MM.1S (cell line): ENCODE data around the gene NATD1.

ENCODE experiments used
- DNase-seq: peaks from one replicate; pipeline ENCODE4 v3.0.0-alpha.2; 2015
- H2AFZ ChIP-seq: fragments of 300-600 bp; sonication (generic); 2 replicates; pipeline ENCODE4 v1.6.0; 2016; ENCODE audit warnings: antibody characterized with exemption, low read length
- H3F3A ChIP-seq: fragments of 300-600 bp; sonication (generic); 2 replicates; pipeline ENCODE4 v1.6.1; 2016; ENCODE audit warnings: mild to moderate bottlenecking, antibody characterized with exemption, low read length, moderate library complexity, mixed read lengths; ENCODE audit not compliant: insufficient read depth
- H3K27ac ChIP-seq: fragments of 300-600 bp; sonication (generic); 2 replicates; pipeline ENCODE4 v1.5.1; 2016; ENCODE audit warnings: mild to moderate bottlenecking, low read length
- H3K27me3 ChIP-seq: fragments of 300-600 bp; sonication (generic); replicated peaks from 2 replicates; pipeline ENCODE4 v1.6.0; 2016; ENCODE audit warnings: low read length; ENCODE audit not compliant: insufficient read depth
- H3K36me3 ChIP-seq: fragments of 300-600 bp; sonication (generic); replicated peaks from 2 replicates; pipeline ENCODE4 v1.6.1; 2016; ENCODE audit warnings: mild to moderate bottlenecking, low read length, mixed read lengths; ENCODE audit not compliant: insufficient read depth
- H3K4me1 ChIP-seq: fragments of 300-600 bp; sonication (generic); 2 replicates; pipeline ENCODE4 v1.6.1; 2016; ENCODE audit warnings: low read length, mixed read lengths
- H3K4me2 ChIP-seq: fragments of 300-600 bp; sonication (generic); 2 replicates; pipeline ENCODE4 v1.6.0; 2016; ENCODE audit warnings: low read depth, low read length
- H3K4me3 ChIP-seq: fragments of 300-600 bp; sonication (generic); 2 replicates; pipeline ENCODE4 v1.5.1; 2016; ENCODE audit warnings: low read length, mixed read lengths
- H3K79me2 ChIP-seq: fragments of 300-600 bp; sonication (generic); 2 replicates; pipeline ENCODE4 v1.6.1; 2016; ENCODE audit warnings: mixed run types, low read length, mixed read lengths
- H3K9ac ChIP-seq: fragments of 300-600 bp; sonication (generic); 2 replicates; pipeline ENCODE4 v1.6.1; 2016; ENCODE audit warnings: low read length, mixed read lengths
- H3K9me2 ChIP-seq: fragments of 300-600 bp; sonication (generic); replicated peaks from 2 replicates; pipeline ENCODE4 v1.6.1; 2016; ENCODE audit warnings: mild to moderate bottlenecking, low read length, mixed read lengths; ENCODE audit not compliant: insufficient read depth
- H3K9me3 ChIP-seq: fragments of 300-600 bp; sonication (generic); replicated peaks from 2 replicates; pipeline ENCODE4 v1.6.1; 2016; ENCODE audit warnings: mild to moderate bottlenecking, low read length, mixed read lengths; ENCODE audit not compliant: insufficient read depth
- H4K20me1 ChIP-seq: fragments of 300-600 bp; sonication (generic); 2 replicates; pipeline ENCODE4 v1.6.1; 2016; ENCODE audit warnings: mild to moderate bottlenecking, low read length, moderate library complexity, mixed read lengths; ENCODE audit not compliant: insufficient read depth
- EZH2 ChIP-seq: fragments of 300-600 bp; sonication (generic); optimal IDR thresholded peaks from 2 replicates; pipeline ENCODE3; 2017; ENCODE audit warnings: low read depth, mild to moderate bottlenecking, antibody characterized with exemption, low read length, mixed read lengths
- EZH2phosphoT487 ChIP-seq: fragments of 300-600 bp; sonication (generic); IDR thresholded peaks from 2 replicates; pipeline ENCODE4 v1.6.1; 2018; ENCODE audit warnings: antibody characterized with exemption, low read length
- TF ChIP-seq, protein P1 (sequence below): fragments of 300-600 bp; sonication (generic); IDR thresholded peaks from 2 replicates; pipeline ENCODE4 v1.5.1; 2016; ENCODE audit warnings: antibody characterized with exemption, low read length, mixed read lengths

NATD1 gene

DNA sequence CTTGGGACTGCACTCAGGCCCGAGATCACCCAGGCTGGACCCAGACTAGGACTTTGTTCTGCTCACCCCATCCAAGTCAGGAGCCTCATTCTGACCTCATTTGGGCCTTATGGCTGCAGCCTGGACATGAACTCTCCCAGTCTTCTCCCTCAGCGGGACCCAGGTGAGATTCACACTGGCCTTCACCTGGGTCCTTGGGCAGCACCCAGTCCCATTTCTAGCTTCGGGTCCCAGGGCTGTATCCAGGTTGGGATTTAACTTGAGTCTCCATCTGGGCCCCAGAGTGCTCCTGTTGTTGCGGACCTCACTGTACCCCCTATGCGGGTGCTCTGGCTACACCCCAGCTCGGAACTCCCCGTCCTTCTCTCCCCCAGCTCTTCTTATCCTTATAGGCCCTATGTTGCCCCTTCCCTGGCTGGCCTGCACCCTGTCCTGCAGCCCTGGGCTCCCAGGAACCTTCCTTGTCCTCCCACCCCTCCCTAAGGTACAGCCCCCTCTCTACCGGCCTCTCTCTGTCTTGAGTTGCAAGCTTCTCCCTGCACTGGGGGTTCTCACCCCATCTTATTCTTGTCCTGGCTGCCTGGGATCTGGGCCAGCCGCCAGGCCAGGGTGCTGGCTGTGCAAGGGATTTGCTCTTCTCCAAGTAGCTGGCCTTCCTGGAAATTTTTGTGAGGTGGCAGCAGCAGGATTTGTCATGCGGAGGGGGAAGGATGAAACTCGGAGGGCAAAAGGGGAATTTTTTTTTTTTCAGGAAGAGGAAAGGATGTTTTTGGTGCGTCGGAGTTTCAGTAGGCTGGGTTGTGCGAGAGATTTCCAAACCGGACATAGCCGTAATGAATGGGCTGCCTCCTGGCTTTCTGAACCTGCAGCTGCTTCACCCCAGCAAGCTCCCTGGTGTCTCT, 32.2 kb upstream of the NATD1 start:
- no peaks in the 10 kb centered on the region for H4K20me1 ChIP-seq
- peaks cover 12% of the 10 kb centered on the region for H3K4me1 ChIP-seq
- DNase-seq, result no peak
- H3K4me3 ChIP-seq, result peak overlapping the region; percentile 96
- no peaks in the 10 kb centered on the region for H3K36me3 ChIP-seq
- TF ChIP-seq, protein P1, sequence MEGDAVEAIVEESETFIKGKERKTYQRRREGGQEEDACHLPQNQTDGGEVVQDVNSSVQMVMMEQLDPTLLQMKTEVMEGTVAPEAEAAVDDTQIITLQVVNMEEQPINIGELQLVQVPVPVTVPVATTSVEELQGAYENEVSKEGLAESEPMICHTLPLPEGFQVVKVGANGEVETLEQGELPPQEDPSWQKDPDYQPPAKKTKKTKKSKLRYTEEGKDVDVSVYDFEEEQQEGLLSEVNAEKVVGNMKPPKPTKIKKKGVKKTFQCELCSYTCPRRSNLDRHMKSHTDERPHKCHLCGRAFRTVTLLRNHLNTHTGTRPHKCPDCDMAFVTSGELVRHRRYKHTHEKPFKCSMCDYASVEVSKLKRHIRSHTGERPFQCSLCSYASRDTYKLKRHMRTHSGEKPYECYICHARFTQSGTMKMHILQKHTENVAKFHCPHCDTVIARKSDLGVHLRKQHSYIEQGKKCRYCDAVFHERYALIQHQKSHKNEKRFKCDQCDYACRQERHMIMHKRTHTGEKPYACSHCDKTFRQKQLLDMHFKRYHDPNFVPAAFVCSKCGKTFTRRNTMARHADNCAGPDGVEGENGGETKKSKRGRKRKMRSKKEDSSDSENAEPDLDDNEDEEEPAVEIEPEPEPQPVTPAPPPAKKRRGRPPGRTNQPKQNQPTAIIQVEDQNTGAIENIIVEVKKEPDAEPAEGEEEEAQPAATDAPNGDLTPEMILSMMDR, result no peak
- no peak for TF ChIP-seq EZH2
- TF ChIP-seq EZH2phosphoT487, result no peak
- no peaks in the 10 kb centered on the region for H3K27me3 ChIP-seq
- peak overlapping the region; percentile 91 for H3K4me2 ChIP-seq
- peaks cover 29% of the 10 kb centered on the region for H3F3A ChIP-seq
- H2AFZ ChIP-seq, result peak overlapping the region; percentile 40; the same call in 1 of the 2 replicates
- H3K9me2 ChIP-seq, result no peaks in the 10 kb centered on the region
- peaks cover 58% of the 10 kb centered on the region for H3K79me2 ChIP-seq
- H3K9ac ChIP-seq, result peak overlapping the region; percentile 79
- peak overlapping the region; percentile 97 for H3K27ac ChIP-seq
- H3K9me3 ChIP-seq, result no peaks in the 10 kb centered on the region

DNA sequence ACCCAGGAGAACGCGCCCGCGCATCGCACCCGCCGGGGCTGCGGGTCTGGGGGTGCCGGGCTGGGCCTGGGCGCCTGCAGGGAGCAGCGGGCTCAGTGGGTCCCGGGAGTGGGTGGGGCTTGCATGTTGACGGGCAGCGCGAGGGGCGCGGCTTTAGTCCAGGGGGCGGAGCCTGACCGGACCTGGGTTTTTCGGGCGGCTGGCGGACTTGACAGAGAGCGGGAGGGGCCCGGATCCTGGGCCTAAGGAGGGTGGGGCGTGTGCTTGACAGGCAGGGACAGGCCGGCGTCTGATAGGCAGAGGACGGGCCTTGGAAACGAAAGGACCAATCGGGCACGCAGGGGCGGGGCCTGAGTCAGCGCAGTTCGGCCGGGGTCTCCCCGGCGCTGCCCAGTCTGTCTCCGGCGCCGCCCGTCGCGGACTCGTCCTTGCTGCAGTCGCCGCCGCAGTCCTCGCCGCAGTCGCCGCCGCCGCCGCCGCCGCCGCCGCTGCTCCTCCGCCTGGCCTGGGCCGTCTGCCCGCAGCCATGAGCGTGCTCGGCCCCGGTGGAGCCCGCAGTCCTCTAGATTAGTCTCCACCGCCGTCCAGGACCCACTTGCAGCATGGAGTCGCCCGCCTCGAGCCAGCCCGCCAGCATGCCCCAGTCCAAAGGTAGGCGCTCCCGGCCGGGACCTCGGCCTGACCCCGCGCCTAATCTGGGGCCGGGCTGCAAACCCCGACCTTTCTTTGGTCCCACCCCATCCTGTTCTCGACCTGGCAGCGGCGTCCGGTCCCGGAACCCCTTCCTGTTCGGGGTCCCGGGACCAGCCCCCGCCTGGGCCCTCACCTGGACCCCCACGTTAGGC, 31.3 kb upstream of the NATD1 start, which contains the start of gene MAP2K3:
Gene MAP2K3, plus strand, starts transcription at position 393 of the 845 bp plus-strand sequence. Its CDS starts 210 bp downstream, at position 603.
- Histone ChIP-seq H3K4me1 (peaks cover 15% of the 10 kb centered on the region), H2AFZ (peak within 1 kb of the TSS; percentile 89), H3K36me3 (no peaks in the 10 kb centered on the region), H3K9ac (peak within 1 kb of the TSS; percentile 79), H3F3A (peaks cover 29% of the 10 kb centered on the region), H3K4me2 (peak within 1 kb of the TSS; percentile 91), H3K79me2 (peaks cover 49% of the 10 kb centered on the region), H3K27me3 (no peaks in the 10 kb centered on the region), H3K9me3 (no peaks in the 10 kb centered on the region), H3K9me2 (no peaks in the 10 kb centered on the region), H3K4me3 (peak within 1 kb of the TSS; percentile 96), H4K20me1 (no peaks in the 10 kb centered on the region), H3K27ac (peak within 1 kb of the TSS; percentile 97)
- TF ChIP-seq EZH2, result no peak
- TF ChIP-seq, protein P1, result no peak
- TF ChIP-seq EZH2phosphoT487, result no peak
- peak; percentile 99 for DNase-seq

DNA sequence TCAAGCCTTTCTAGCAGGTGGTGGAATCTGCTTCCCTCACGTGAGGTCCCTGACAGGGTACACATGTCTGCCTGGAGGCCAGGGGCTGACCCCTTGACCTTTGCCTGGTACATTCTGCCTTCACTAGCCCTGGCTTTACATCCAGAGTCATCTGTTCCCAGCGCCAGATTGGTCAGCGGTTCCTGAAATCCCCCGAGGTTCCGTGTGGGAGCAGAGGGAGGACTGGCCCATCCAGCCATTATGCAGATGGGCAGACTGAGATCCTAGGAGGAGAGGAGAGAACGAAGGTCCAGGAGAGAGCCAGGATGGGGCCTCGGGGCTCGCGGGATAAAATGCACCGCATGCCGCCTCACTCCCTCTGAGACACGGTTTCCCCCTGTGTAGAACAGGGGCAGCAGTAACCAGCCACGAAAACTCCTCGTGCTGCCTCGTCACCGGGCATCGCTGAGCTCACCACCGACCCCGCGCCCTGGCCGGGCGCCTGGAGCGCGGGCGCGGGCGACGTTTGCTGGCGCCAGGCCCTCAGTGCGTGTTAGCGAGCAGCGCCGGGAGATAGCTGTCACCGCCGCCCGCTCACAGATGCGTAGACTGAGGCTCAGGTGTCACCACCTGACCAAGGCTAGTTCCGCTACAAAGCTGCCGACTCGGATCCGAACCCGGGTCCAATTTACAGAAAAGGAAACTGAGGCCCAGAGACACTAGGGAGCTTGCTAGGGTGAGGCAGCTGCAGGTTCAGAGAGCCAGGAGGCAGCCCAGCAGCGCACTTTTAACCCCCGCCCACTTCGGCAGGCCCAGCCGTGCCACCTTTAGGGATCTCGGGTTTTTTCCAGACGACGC, 30.5 kb upstream of the NATD1 start:
- H3K4me3 ChIP-seq, result peak overlapping the region; percentile 58
- peaks cover 22% of the 10 kb centered on the region for H3K4me1 ChIP-seq
- H3F3A ChIP-seq, result peaks cover 29% of the 10 kb centered on the region
- no peak for DNase-seq
- H3K36me3 ChIP-seq, result no peaks in the 10 kb centered on the region
- peak overlapping the region; percentile 90 for H3K4me2 ChIP-seq
- no peak overlapping the region for H3K27ac ChIP-seq
- peak overlapping the region; percentile 89 for H2AFZ ChIP-seq
- no peaks in the 10 kb centered on the region for H3K9me2 ChIP-seq
- no peaks in the 10 kb centered on the region for H3K9me3 ChIP-seq
- peaks cover 40% of the 10 kb centered on the region for H3K79me2 ChIP-seq
- TF ChIP-seq EZH2phosphoT487 (no peak), EZH2 (no peak)
- TF ChIP-seq, protein P1, result no peak
- no peaks in the 10 kb centered on the region for H3K27me3 ChIP-seq
- peak overlapping the region; percentile 39; the same call in 1 of the 2 replicates for H3K9ac ChIP-seq
- no peaks in the 10 kb centered on the region for H4K20me1 ChIP-seq
